SH-SY5Y (cell line): ENCODE data around the gene NPTXR.

Experiments
- GATA2 ChIP-seq: IDR thresholded peaks from 2 replicates; pipeline ENCODE4 v1.6.1; 2011; ENCODE audit warnings: mild to moderate bottlenecking, low read depth, low read length
- GATA3 ChIP-seq: IDR thresholded peaks from 2 replicates; pipeline ENCODE4 v1.6.1; 2011; ENCODE audit warnings: low read depth, mild to moderate bottlenecking, low read length, moderate library complexity

GRCh38 chr22:38823076-38823475, 20.8 kb downstream of the NPTXR start:
- TF ChIP-seq GATA2 (no peak), GATA3 (no peak)
